SIG-M5 treated with dmso at 0.1 percent for 504 hours (cell line): ENCODE results near the gene HSPB7.
A peak's percentile ranks its signal among the peaks of the same experiment; 100 is the strongest.
"Not testable (repeated sequence)": the region's sequence is repeated elsewhere in the genome, so short reads cannot be mapped to it uniquely, and the experiment has no call there.

ENCODE experiments used
- DNase-seq: peaks from one replicate; lab custom pipeline; 2025; ENCODE audit not compliant: unreplicated experiment; lab: John Stamatoyannopoulos, UW

Gene HSPB7

GRCh38 chr1:16051039-16051438 is 33.2 kb upstream of the HSPB7 start:
- no peak for DNase-seq

GRCh38 chr1:16050328-16050727 is 32.5 kb upstream of the HSPB7 start:
- no peak for DNase-seq

GRCh38 chr1:16048573-16049189 is 30.8 kb upstream of the HSPB7 start:
- no peak for DNase-seq

- DNase-seq = no peak
Measured at GRCh38 chr1:16047791-16048475, 30.1 kb upstream of the HSPB7 start.

- no peak for DNase-seq
Measured at GRCh38 chr1:16046842-16047241, 29.0 kb upstream of the HSPB7 start.

- no peak for DNase-seq
Measured at GRCh38 chr1:16043950-16044349, 26.1 kb upstream of the HSPB7 start.

- no peak for DNase-seq
Measured at GRCh38 chr1:16043521-16043920, 25.7 kb upstream of the HSPB7 start, which contains the start of gene CLCNKB. TSS of gene CLCNKB (plus strand) at chr1:16043782. CDS start at chr1:16044493, 711 bp downstream.

- DNase-seq = not testable (repeated sequence)
Measured at GRCh38 chr1:16042654-16043053, 24.8 kb upstream of the HSPB7 start.

- DNase-seq = no peak
Measured at GRCh38 chr1:16042096-16042495, 24.3 kb upstream of the HSPB7 start.

GRCh38 chr1:16041200-16041599 is 23.4 kb upstream of the HSPB7 start:
- no peak for DNase-seq

- not testable (repeated sequence) for DNase-seq
Measured at GRCh38 chr1:16039871-16040270, 22.0 kb upstream of the HSPB7 start.

- DNase-seq = no peak
Measured at GRCh38 chr1:16038620-16038912, 20.7 kb upstream of the HSPB7 start.

GRCh38 chr1:16036461-16036860 is 18.6 kb upstream of the HSPB7 start:
- not testable (repeated sequence) for DNase-seq

GRCh38 chr1:16033103-16033632 is 15.3 kb upstream of the HSPB7 start:
- DNase-seq = not testable (repeated sequence)

GRCh38 chr1:16032388-16033102 is 14.7 kb upstream of the HSPB7 start:
- peak; percentile 52 for DNase-seq

- DNase-seq = no peak
Measured at GRCh38 chr1:16031551-16031950, 13.7 kb upstream of the HSPB7 start.

GRCh38 chr1:16029288-16029687 is 11.4 kb upstream of the HSPB7 start:
- no peak for DNase-seq

- DNase-seq = not testable (repeated sequence)
Measured at GRCh38 chr1:16029003-16029268, 11.1 kb upstream of the HSPB7 start.

GRCh38 chr1:16028237-16029002 is 10.6 kb upstream of the HSPB7 start:
- no peak for DNase-seq

GRCh38 chr1:16026723-16027484 is 9.1 kb upstream of the HSPB7 start:
- DNase-seq = no peak

GRCh38 chr1:16026302-16026701 is 8.5 kb upstream of the HSPB7 start:
- DNase-seq = not testable (repeated sequence)
